OCI-LY1 (cell line): Measurements from ENCODE around the gene ZFYVE21.

ENCODE experiments used
- CTCF ChIP-seq: fragments of 200-600 bp; sonication (generic), shearing (Covaris generic); IDR thresholded peaks from 2 replicates; pipeline ENCODE4 v1.5.1; 2017; ENCODE audit warnings: mild to moderate bottlenecking, antibody characterized with exemption, low read length, moderate library complexity, mixed read lengths
- EZH2 ChIP-seq: fragments of 200-600 bp; sonication (generic), shearing (Covaris generic); IDR thresholded peaks from 2 replicates; pipeline ENCODE4 v1.8.0; 2017; ENCODE audit warnings: borderline replicate concordance, mixed run types, mild to moderate bottlenecking, antibody characterized with exemption, low read length, moderate library complexity, mixed read lengths

GRCh38 chr14:103725001-103725682, 9.5 kb downstream of the ZFYVE21 start:
- TF ChIP-seq CTCF, result no peak
- no peak for TF ChIP-seq EZH2
